HCT116 (cell line): Measurements from ENCODE around the gene FBXL4. TPM values are rescaled to one million over a fixed set of nuclear protein-coding genes. Genes with fewer than 3 reads are reported as not detected.

Source experiments
- ATAC-seq: fragments of 200-7000 bp; cut with Tn5 transposase; 2 replicates; pipeline ENCODE4 v1.9.1; 2020; ENCODE audit warnings: mild to moderate bottlenecking, moderate library complexity
- BruUV-seq: library from RNA; stranded (reverse); fragments of 400-500 nt; replicated peaks from 2 replicates; lab custom pipeline; 2021; lab: Mats Ljungman, UMichigan
- CTCF ChIA-PET: fragments of 300-600 bp; sonication (Branson Sonifier 250); formaldehyde crosslinking; loops from one replicate; lab custom pipeline; 2021; ENCODE audit warnings: antibody characterized with exemption; lab: Charles Lee
- POLR2A ChIA-PET: fragments of 300-600, 350-600 bp; sonication (Branson Sonifier 250); formaldehyde crosslinking; loops from one replicate; lab custom pipeline; 2021; ENCODE audit warnings: antibody characterized with exemption; lab: Charles Lee
- RAD21 ChIA-PET, 2 experiments: fragments of 300-600 bp; sonication (Branson Sonifier 250); formaldehyde crosslinking; loops; one replicate each; lab custom pipeline; 2023; ENCODE audit warnings: low total read pairs in 2 of 2; ENCODE audit not compliant: uncharacterized antibody in 2 of 2, unreplicated experiment in 2 of 2, low non-redundant PET in 1 of 2; lab: Charles Lee
- DNase-seq: peaks from one replicate; pipeline ENCODE4 v3.0.0-alpha.2; 2010; ENCODE audit warnings: low read depth, low spot score
- H2AFZ ChIP-seq: fragments of 200-600 bp; shearing (Covaris generic), sonication (generic); 2 replicates; pipeline ENCODE4 v1.6.1; 2017; ENCODE audit warnings: low read depth, mixed run types, mixed read lengths, antibody characterized with exemption, low read length; ENCODE audit not compliant: poor library complexity, severe bottlenecking
- H3K27ac ChIP-seq: 2 replicates; pipeline ENCODE4 v1.5.1; 2012; ENCODE audit warnings: low read depth, low read length
- H3K27me3 ChIP-seq: fragments of 200-600 bp; sonication (generic); 2 replicates; pipeline ENCODE4 v1.6.1; 2016; ENCODE audit warnings: mixed run types, low read length, mixed read lengths; ENCODE audit not compliant: insufficient read depth
- H3K36me3 ChIP-seq, 2 experiments: fragments of 200-500 bp in 1 of 2; fragments of 200-600 bp in 1 of 2; sonication (Bioruptor generic) in 1 of 2; sonication (generic) in 1 of 2; 2 replicates each; pipeline versions ENCODE4 v1.5.1 to v1.6.1; 2014 to 2016; ENCODE audit warnings: low read length in 2 of 2, inconsistent platforms in 1 of 2, mixed read lengths in 1 of 2, mixed run types in 1 of 2; ENCODE audit not compliant: insufficient read depth in 2 of 2, control insufficient read depth in 1 of 2
- H3K4me1 ChIP-seq, 2 experiments: fragments of 200-600 bp in 1 of 2; sonication (generic) in 1 of 2; 2 replicates each; pipeline versions ENCODE4 v1.5.1 to v1.6.1; 2012 to 2017; ENCODE audit warnings: low read length in 2 of 2, inconsistent platforms in 1 of 2, mild to moderate bottlenecking in 1 of 2, mixed read lengths in 1 of 2, mixed run types in 1 of 2, moderate library complexity in 1 of 2; ENCODE audit not compliant: insufficient read depth in 2 of 2, control insufficient read depth in 1 of 2
- H3K4me2 ChIP-seq: fragments of 200-600 bp; sonication (generic); 2 replicates; pipeline ENCODE4 v1.6.1; 2017; ENCODE audit warnings: mixed run types, low read length, mixed read lengths
- H3K4me3 ChIP-seq, 2 experiments: fragments of 200-600 bp in 1 of 2; sonication (generic) in 1 of 2; replicated peaks in 1 of 2; 2 replicates each; pipeline ENCODE4 v1.5.1; 2011 to 2016; ENCODE audit warnings: low read length in 2 of 2, control low read depth in 1 of 2, low read depth in 1 of 2, mild to moderate bottlenecking in 1 of 2, mixed read lengths in 1 of 2, mixed run types in 1 of 2
- H3K79me2 ChIP-seq: fragments of 200-600 bp; sonication (generic); 2 replicates; pipeline ENCODE4 v1.6.1; 2017; ENCODE audit warnings: mild to moderate bottlenecking, mixed run types, low read length, moderate library complexity, mixed read lengths; ENCODE audit not compliant: insufficient read depth
- H3K9ac ChIP-seq: fragments of 200-600 bp; sonication (generic); 2 replicates; pipeline ENCODE4 v1.6.1; 2016; ENCODE audit warnings: low read length, mixed read lengths
- H3K9me2 ChIP-seq: fragments of 200-600 bp; sonication (generic), shearing (Covaris generic); 2 replicates; pipeline ENCODE4 v1.6.1; 2017; ENCODE audit warnings: mixed run types, mild to moderate bottlenecking, moderate library complexity; ENCODE audit not compliant: insufficient read depth
- H3K9me3 ChIP-seq, 2 experiments: fragments of 200-500 bp in 1 of 2; fragments of 200-600 bp in 1 of 2; sonication (Bioruptor generic) in 1 of 2; sonication (generic) in 1 of 2; 2 replicates each; pipeline ENCODE4 v1.6.1; 2014 to 2017; ENCODE audit warnings: low read length in 2 of 2, mixed read lengths in 2 of 2, inconsistent platforms in 1 of 2, low read depth in 1 of 2, mild to moderate bottlenecking in 1 of 2, mixed run types in 1 of 2, moderate library complexity in 1 of 2; ENCODE audit not compliant: control insufficient read depth in 1 of 2, insufficient read depth in 1 of 2
- H4K20me1 ChIP-seq: fragments of 200-600 bp; sonication (generic), shearing (Covaris generic); 2 replicates; pipeline ENCODE4 v1.6.1; 2017; ENCODE audit warnings: mixed run types, mild to moderate bottlenecking, moderate library complexity; ENCODE audit not compliant: insufficient read depth
- CBX3 ChIP-seq: IDR thresholded peaks from 2 replicates; pipeline ENCODE4 v1.6.1; 2012; ENCODE audit warnings: low read depth
- CEBPB ChIP-seq: IDR thresholded peaks from 2 replicates; pipeline ENCODE4 v1.6.1; 2012; ENCODE audit warnings: low read depth
- EGR1 ChIP-seq: IDR thresholded peaks from 2 replicates; pipeline ENCODE4 v1.6.1; 2012; ENCODE audit warnings: low read depth
- ELF1 ChIP-seq: IDR thresholded peaks from 2 replicates; pipeline ENCODE4 v1.6.1; 2012; ENCODE audit warnings: low read depth, borderline replicate concordance
- EZH2 ChIP-seq: fragments of 200-600 bp; sonication (generic); IDR thresholded peaks from 2 replicates; pipeline ENCODE4 v1.6.1; 2017; ENCODE audit warnings: antibody characterized with exemption, mixed run types
- FOSL1 ChIP-seq: IDR thresholded peaks from 2 replicates; pipeline ENCODE4 v1.6.1; 2012; ENCODE audit warnings: low read depth
- JUND ChIP-seq: IDR thresholded peaks from 2 replicates; pipeline ENCODE4 v1.6.1; 2012
- MAX ChIP-seq: IDR thresholded peaks from 2 replicates; pipeline ENCODE4 v1.6.1; 2012
- RAD21 ChIP-seq: IDR thresholded peaks from 2 replicates; pipeline ENCODE4 v1.6.1; 2012; ENCODE audit warnings: low read depth, mild to moderate bottlenecking
- REST ChIP-seq: IDR thresholded peaks from 2 replicates; pipeline ENCODE4 v1.6.1; 2012; ENCODE audit warnings: low read depth
- SIN3A ChIP-seq: IDR thresholded peaks from 2 replicates; pipeline ENCODE4 v1.6.1; 2012; ENCODE audit warnings: low read depth
- SP1 ChIP-seq: IDR thresholded peaks from 2 replicates; pipeline ENCODE4 v1.6.1; 2012; ENCODE audit warnings: low read depth
- SRF ChIP-seq: IDR thresholded peaks from 2 replicates; pipeline ENCODE4 v1.6.1; 2012; ENCODE audit warnings: low read depth
- TCF7L2 ChIP-seq: IDR thresholded peaks from 2 replicates; pipeline ENCODE4 v1.7.0; 2011; ENCODE audit warnings: borderline replicate concordance, inconsistent platforms; ENCODE audit not compliant: insufficient read depth, insufficient read length; ENCODE audit errors: extremely low read depth
- ZBTB33 ChIP-seq: IDR thresholded peaks from 2 replicates; pipeline ENCODE4 v1.6.1; 2011; ENCODE audit warnings: mild to moderate bottlenecking, low read length, moderate library complexity; ENCODE audit not compliant: insufficient replicate concordance; ENCODE audit errors: extremely low read depth
- ZFX ChIP-seq: fragments of 450-650 bp; IDR thresholded peaks from 2 replicates; pipeline ENCODE4 v1.6.1; 2017
- ZNF274 ChIP-seq: fragments of 200-500 bp; sonication (Bioruptor generic); IDR thresholded peaks from 2 replicates; pipeline ENCODE4 v1.6.1; 2014; ENCODE audit warnings: mild to moderate bottlenecking, low read depth, low read length, inconsistent platforms
- intact Hi-C: fragments of 100-400 bp; cut with micrococcal nuclease; formaldehyde crosslinking; loops from 2 replicates; pipeline ENCODE4 v1.10.0; 2022
- total RNA-seq: library from RNA; stranded (reverse); gene quantifications from one replicate; pipeline ENCODE4 v1.2.1, GENCODE V29; 2021; ENCODE audit not compliant: unreplicated experiment

Gene FBXL4
- total RNA-seq, 1 experiment from 2014 or later, result 15.7 TPM

- Histone ChIP-seq H3K36me3 (no peaks in the 10 kb centered on the region), H4K20me1 (no peaks in the 10 kb centered on the region), H3K9me2 (no peaks in the 10 kb centered on the region), H2AFZ (no peak overlapping the region), H3K9ac (no peak overlapping the region), H3K4me3 (no peak overlapping the region), H3K9me3 (no peaks in the 10 kb centered on the region), H3K4me1 (no peaks in the 10 kb centered on the region), H3K4me2 (no peak overlapping the region), H3K27me3 (peaks cover 10% of the 10 kb centered on the region; the same call in 1 of the 2 replicates), H3K79me2 (no peaks in the 10 kb centered on the region), H3K27ac (no peak overlapping the region)
- intact Hi-C loops, result no loop called here
- no TSS peak for BruUV-seq
- no peak for TF ChIP-seq SP1
- TF ChIP-seq ZNF274, result no peak
- no peak for TF ChIP-seq RAD21
- TF ChIP-seq CEBPB, result no peak
- TF ChIP-seq TCF7L2, result no peak
- no peak for TF ChIP-seq SRF
- CTCF ChIA-PET, result no interaction called here
- ATAC-seq (no peak), DNase-seq (no peak)
- POLR2A ChIA-PET, result no interaction called here
- RAD21 ChIA-PET, result no interaction called here
Measured at GRCh38 chr6:98833057-98833306, 114.8 kb downstream of the FBXL4 start.

- no TSS peak for BruUV-seq
- Histone ChIP-seq H2AFZ (no peak overlapping the region), H3K79me2 (no peaks in the 10 kb centered on the region), H3K9me3 (no peaks in the 10 kb centered on the region), H3K9ac (no peak overlapping the region), H3K4me3 (no peak overlapping the region), H3K27me3 (peaks cover 8% of the 10 kb centered on the region), H3K4me1 (no peaks in the 10 kb centered on the region), H3K36me3 (no peaks in the 10 kb centered on the region), H3K27ac (no peak overlapping the region), H3K4me2 (no peak overlapping the region), H3K9me2 (no peaks in the 10 kb centered on the region), H4K20me1 (no peaks in the 10 kb centered on the region)
- no peak for ATAC-seq
- DNase-seq, result no peak
- ChIA-PET CTCF (no interaction called here), POLR2A (no interaction called here), RAD21 (no interaction called here)
- intact Hi-C loops, result no loop called here
- TF ChIP-seq ZFX (no peak), REST (no peak), EZH2 (no peak), RAD21 (no peak), SP1 (no peak), ELF1 (no peak), MAX (no peak), CBX3 (no peak), JUND (no peak), FOSL1 (no peak), SIN3A (no peak), ZBTB33 (no peak), EGR1 (no peak)
Measured at GRCh38 chr6:98832284-98833056, 115.3 kb downstream of the FBXL4 start.
